ENCODE results near the gene PLD2. TPM values are rescaled to one million over a fixed set of nuclear protein-coding genes. Genes with fewer than 3 reads are reported as not detected.
A peak's percentile ranks its signal among the peaks of the same experiment; 100 is the strongest.
"Not testable (repeated sequence)": the region's sequence is repeated elsewhere in the genome, so short reads cannot be mapped to it uniquely, and the experiment has no call there.

The PLD2 gene
- total RNA-seq, 1 donor from 2014 or later: 20.0 TPM

- no peak for DNase-seq (ENCODE audit: low read depth)
- TF ChIP-seq CTCF (IDR thresholded peaks at IDR 0.05; ENCODE audit: insufficient read depth, low read length, severe bottlenecking): no peak
- FAIRE-seq: no peak
- peaks cover 10% of the 10 kb centered on the region for H3K36me3 ChIP-seq (ENCODE audit: control insufficient read depth, insufficient read depth, low read length)
- H3K27me3 ChIP-seq (ENCODE audit: control insufficient read depth, insufficient read depth, low read length): no peaks in the 10 kb centered on the region
- no peak overlapping the region for H3K4me3 ChIP-seq (ENCODE audit: low read depth, low read length)
Observed at GRCh38 chr17:4856271-4856936, 49.5 kb downstream of the PLD2 start.

GRCh38 chr17:4856937-4857314 lies 50.0 kb downstream of the PLD2 start:
- Histone ChIP-seq H3K36me3 (ENCODE audit: control insufficient read depth, insufficient read depth, low read length) (peaks cover 12% of the 10 kb centered on the region), H3K4me3 (ENCODE audit: low read depth, low read length) (no peak overlapping the region), H3K27me3 (ENCODE audit: control insufficient read depth, insufficient read depth, low read length) (no peaks in the 10 kb centered on the region)
- no peak for FAIRE-seq
- no peak for TF ChIP-seq CTCF (IDR thresholded peaks at IDR 0.05; ENCODE audit: insufficient read depth, low read length, severe bottlenecking)
- no peak for DNase-seq (ENCODE audit: low read depth)

GRCh38 chr17:4857347-4857746 lies 50.4 kb downstream of the PLD2 start:
- peaks cover 14% of the 10 kb centered on the region for H3K36me3 ChIP-seq (ENCODE audit: control insufficient read depth, insufficient read depth, low read length)
- not testable (repeated sequence) for FAIRE-seq; DNase-seq (ENCODE audit: low read depth); H3K4me3 ChIP-seq (ENCODE audit: low read depth, low read length); H3K27me3 ChIP-seq (ENCODE audit: control insufficient read depth, insufficient read depth, low read length)

- no peak for TF ChIP-seq CTCF (IDR thresholded peaks at IDR 0.05; ENCODE audit: insufficient read depth, low read length, severe bottlenecking)
- peak overlapping the region; percentile 45 for H3K4me3 ChIP-seq (ENCODE audit: low read depth, low read length)
- no peak for FAIRE-seq
- H3K36me3 ChIP-seq (ENCODE audit: control insufficient read depth, insufficient read depth, low read length): peaks cover 17% of the 10 kb centered on the region
- peak; percentile 40 for DNase-seq (ENCODE audit: low read depth)
- no peaks in the 10 kb centered on the region for H3K27me3 ChIP-seq (ENCODE audit: control insufficient read depth, insufficient read depth, low read length)
Observed at GRCh38 chr17:4858068-4858881, 51.3 kb downstream of the PLD2 start.

- peak; percentile 93 for DNase-seq (ENCODE audit: low read depth)
- TF ChIP-seq CTCF (IDR thresholded peaks at IDR 0.05; ENCODE audit: insufficient read depth, low read length, severe bottlenecking): no peak
- peaks cover 17% of the 10 kb centered on the region for H3K36me3 ChIP-seq (ENCODE audit: control insufficient read depth, insufficient read depth, low read length)
- no peaks in the 10 kb centered on the region for H3K27me3 ChIP-seq (ENCODE audit: control insufficient read depth, insufficient read depth, low read length)
- FAIRE-seq: no peak
- H3K4me3 ChIP-seq (ENCODE audit: low read depth, low read length): peak overlapping the region; percentile 45
Observed at GRCh38 chr17:4858882-4859260, 51.9 kb downstream of the PLD2 start.

GRCh38 chr17:4859816-4860625 lies 53.1 kb downstream of the PLD2 start:
- no peak for TF ChIP-seq CTCF (IDR thresholded peaks at IDR 0.05; ENCODE audit: insufficient read depth, low read length, severe bottlenecking)
- no peak for DNase-seq (ENCODE audit: low read depth)
- Histone ChIP-seq H3K36me3 (ENCODE audit: control insufficient read depth, insufficient read depth, low read length) (peaks cover 19% of the 10 kb centered on the region), H3K4me3 (ENCODE audit: low read depth, low read length) (peak overlapping the region; percentile 45), H3K27me3 (ENCODE audit: control insufficient read depth, insufficient read depth, low read length) (no peaks in the 10 kb centered on the region)
- FAIRE-seq: no peak

Measured in bronchial epithelial cell (primary cell).